Kidney (tissue), 14 donors: ENCODE measurements around the gene HOXB3. TPM values are rescaled to one million over a fixed set of nuclear protein-coding genes. Genes with fewer than 3 reads are reported as not detected.

Experiments used
- DNase-seq, 5 donors: peaks; one replicate each; pipeline ENCODE4 v3.0.0-alpha.2; 2013 to 2020
- FAIRE-seq: peaks from 2 replicates; lab custom pipeline; 2012; peaks lifted over from hg19 to GRCh38; lab: Jason Lieb, UNC
- H3K27ac ChIP-seq, 2 donors: one replicate each; pipeline ENCODE4 v1.7.0; 2013; ENCODE audit warnings: low read depth in 2 of 2, low read length in 2 of 2, inconsistent platforms in 1 of 2
- H3K27me3 ChIP-seq: one replicate; pipeline ENCODE4 v1.7.1; 2013; ENCODE audit warnings: low read length, inconsistent platforms; ENCODE audit not compliant: control insufficient read depth, insufficient read depth
- H3K36me3 ChIP-seq, 3 donors: one replicate each; pipeline versions ENCODE4 v1.7.0 to v1.7.1; 2013; ENCODE audit warnings: low read length in 3 of 3, control low read depth in 1 of 3, inconsistent platforms in 1 of 3; ENCODE audit not compliant: insufficient read depth in 3 of 3, control insufficient read depth in 2 of 3
- H3K4me1 ChIP-seq, 3 donors: one replicate each; pipeline versions ENCODE4 v1.7.0 to v1.7.1; 2013; ENCODE audit warnings: low read length in 3 of 3, inconsistent platforms in 1 of 3, low read depth in 1 of 3; ENCODE audit not compliant: control insufficient read depth in 2 of 3, insufficient read depth in 2 of 3
- H3K4me3 ChIP-seq, 3 donors: one replicate each; pipeline versions ENCODE4 v1.7.0 to v1.8.1; 2013; ENCODE audit warnings: low read length in 3 of 3, control low read depth in 1 of 3, inconsistent platforms in 1 of 3
- H3K9ac ChIP-seq, 3 donors: one replicate each; pipeline versions ENCODE4 v1.7.0 to v1.7.1; 2013; ENCODE audit warnings: low read length in 3 of 3, control low read depth in 1 of 3, inconsistent platforms in 1 of 3
- H3K9me3 ChIP-seq, 3 donors: one replicate each; pipeline versions ENCODE4 v1.7.0 to v1.7.1; 2013; ENCODE audit warnings: low read length in 3 of 3, control low read depth in 1 of 3, inconsistent platforms in 1 of 3; ENCODE audit not compliant: control insufficient read depth in 2 of 3, insufficient read depth in 1 of 3
- CTCF ChIP-seq: IDR thresholded peaks from 3 replicates; pipeline ENCODE4 v1.5.1; 2012; ENCODE audit warnings: mild to moderate bottlenecking, moderate library complexity, borderline replicate concordance; ENCODE audit not compliant: insufficient read depth; ENCODE audit errors: extremely low read depth
- intact Hi-C: fragments of 100-400 bp; cut with DNase I; formaldehyde crosslinking; loops from one replicate; pipeline ENCODE4 v1.11.1; 2022
- polyA plus RNA-seq: library from polyadenylated mRNA; stranded (reverse); fragments of 350-450 nt; fragmentation: Illumina TruSeq; extraction: RNeasy Lipid Tissue Mini Kit (QIAGEN cat#74804); gene quantifications from one replicate; pipeline ENCODE4 v1.2.3, GENCODE V29; 2014; ENCODE audit warnings: low read depth, low replicate concordance; ENCODE audit not compliant: insufficient read depth
- total RNA-seq: library from RNA; stranded (reverse); fragmentation: NEBNext Ultra II Directional; extraction: Animal tissue kit (Norgen Biotek cat#: 25700); gene quantifications from one replicate; pipeline ENCODE4 v1.2.1, GENCODE V29; 2021
- donor health status: control.
- donor health status: control.
- donor health status: control.
- donor health status: control.
- donor health status: control.
- donor health status: DM: yes; HTN: yes; CAD: no.
- donor health status: Normal renal cell carcinoma (clear cell type).

Gene HOXB3
- total and polyA plus RNA-seq, 2 donors from 2014 or later: 12.1 to 99.0 TPM

DNA sequence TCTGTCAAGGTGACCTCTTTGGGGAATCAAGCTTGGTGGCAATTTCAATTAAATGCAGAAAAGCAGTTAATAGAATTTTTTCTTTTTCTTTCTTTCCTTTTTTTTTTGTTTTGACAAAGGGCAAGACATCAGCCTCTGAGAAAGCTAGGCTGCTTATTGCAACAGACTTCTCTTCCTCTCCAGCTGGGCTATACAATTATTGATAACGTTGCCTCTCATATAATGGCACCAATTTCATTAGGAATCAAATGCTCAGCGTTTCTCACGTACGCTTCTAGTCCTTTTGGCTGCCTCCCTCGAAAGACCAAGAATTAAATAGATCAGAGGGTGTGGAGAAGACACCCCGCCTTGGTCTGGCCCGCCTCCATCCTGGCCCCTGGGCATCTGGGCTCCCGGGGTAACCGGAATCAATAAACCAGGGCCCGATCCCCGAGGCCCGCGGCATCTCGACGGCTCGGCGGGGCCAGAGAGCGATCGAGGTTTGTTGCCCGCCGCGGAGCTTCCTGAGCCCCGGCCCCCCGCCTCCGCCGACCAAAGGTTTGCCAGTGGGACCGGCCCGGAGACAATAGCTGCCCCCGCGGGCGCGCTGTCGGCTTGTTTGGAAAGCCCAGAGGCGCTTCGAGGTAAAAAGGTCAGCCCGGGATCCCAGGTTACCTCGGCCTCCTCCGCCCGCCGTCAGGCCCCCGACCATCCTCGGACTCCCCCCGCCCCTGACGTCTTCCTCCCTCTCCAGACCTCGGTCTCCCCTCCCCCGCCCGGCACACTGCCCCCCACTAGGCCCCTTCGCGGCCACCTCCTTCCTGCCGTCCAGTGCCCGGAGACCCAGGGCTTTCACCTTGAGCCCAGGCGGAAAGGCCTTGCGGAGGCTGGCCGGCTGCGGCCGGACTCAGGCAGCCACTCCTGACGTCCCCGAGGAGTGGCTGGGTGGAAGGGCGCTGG is 63.2 kb downstream of the HOXB3 start:
- Histone ChIP-seq H3K4me1 (peaks cover 3 to 13% (median 3%) of the 10 kb centered on the region in 3 donors), H3K4me3 (peak overlapping the region in 1 of 3 donors; percentile 32), H3K36me3 (no peaks in the 10 kb centered on the region), H3K9me3 (no peaks in the 10 kb centered on the region), H3K27ac (peak overlapping the region; percentile 82), H3K27me3 (no peaks in the 10 kb centered on the region), H3K9ac (peak overlapping the region in 1 of 3 donors; percentile 67)
- DNase-seq (peak in 4 of 5 donors; percentile 62 to 87 (median 71)), FAIRE-seq (no peak)
- intact Hi-C loops: no loop called here
- TF ChIP-seq CTCF: no peak

- intact Hi-C loops: no loop called here
- Histone ChIP-seq H3K9me3 (no peaks in the 10 kb centered on the region), H3K9ac (no peak overlapping the region), H3K36me3 (no peaks in the 10 kb centered on the region), H3K27ac (no peak overlapping the region), H3K4me3 (no peak overlapping the region), H3K4me1 (peaks cover 0 to 13% (median 0%) of the 10 kb centered on the region in 3 donors), H3K27me3 (no peaks in the 10 kb centered on the region)
- FAIRE-seq (no peak), DNase-seq (no peak)
- no peak for TF ChIP-seq CTCF
Measured at GRCh38 chr17:48523010-48523409, 67.0 kb downstream of the HOXB3 start.

- no peaks in the 10 kb centered on the region for H3K27me3 ChIP-seq
- peaks cover 0 to 11% (median 0%) of the 10 kb centered on the region in 3 donors for H3K4me1 ChIP-seq
- H3K36me3 ChIP-seq: no peaks in the 10 kb centered on the region
- no peak overlapping the region for H3K9ac ChIP-seq
- no peak for TF ChIP-seq CTCF
- no peaks in the 10 kb centered on the region for H3K9me3 ChIP-seq
- no peak overlapping the region for H3K4me3 ChIP-seq
- FAIRE-seq (no peak), DNase-seq (peak; percentile 87 to 96 (median 94))
- H3K27ac ChIP-seq: no peak overlapping the region
- intact Hi-C loops: no loop called here
Measured at GRCh38 chr17:48522031-48522653, 67.9 kb downstream of the HOXB3 start.
